H54 (cell line): ENCODE measurements around the gene PRR27.
"Not testable (repeated sequence)": the region's sequence is repeated elsewhere in the genome, so short reads cannot be mapped to it uniquely, and the experiment has no call there.

Source experiments
- DNase-seq: peaks from one replicate; pipeline ENCODE4 v3.0.0; 2011; ENCODE audit warnings: low spot score, mixed read lengths; ENCODE audit not compliant: insufficient read length
- FAIRE-seq: peaks from 3 replicates; lab custom pipeline; 2011; peaks lifted over from hg19 to GRCh38; lab: Jason Lieb, UNC
- POLR2A ChIP-seq: IDR thresholded peaks from 2 replicates; pipeline ENCODE4 v1.6.1; 2011; ENCODE audit warnings: low read depth, mild to moderate bottlenecking, low read length

PRR27 gene

GRCh38 chr4:70183168-70183939, 29.3 kb downstream of the PRR27 start:
- no peak for FAIRE-seq
- no peak for DNase-seq
- no peak for TF ChIP-seq POLR2A

- DNase-seq (no peak), FAIRE-seq (no peak)
- TF ChIP-seq POLR2A, result no peak
Measured at GRCh38 chr4:70183940-70184246, 29.9 kb downstream of the PRR27 start.

- FAIRE-seq (no peak), DNase-seq (no peak)
- TF ChIP-seq POLR2A, result no peak
Measured at GRCh38 chr4:70187216-70187615, 33.2 kb downstream of the PRR27 start.

- FAIRE-seq (no peak), DNase-seq (no peak)
Measured at GRCh38 chr4:70190579-70190978, 36.5 kb downstream of the PRR27 start.

GRCh38 chr4:70191647-70192046, 37.6 kb downstream of the PRR27 start:
- no peak for TF ChIP-seq POLR2A
- DNase-seq, result no peak
- no peak for FAIRE-seq

More at GRCh38 chr4:70190579-70190978, 36.5 kb downstream of the PRR27 start:
- no peak for TF ChIP-seq POLR2A

GRCh38 chr4:70192895-70193294, 38.9 kb downstream of the PRR27 start:
- no peak for TF ChIP-seq POLR2A
- no peak for DNase-seq
- FAIRE-seq, result no peak

GRCh38 chr4:70195425-70195824, 41.4 kb downstream of the PRR27 start, which contains the start of gene ODAM:
Gene ODAM, plus strand, starts transcription at chr4:70195725. Its CDS starts 819 bp downstream, at chr4:70196544.
- TF ChIP-seq POLR2A, result no peak
- FAIRE-seq (no peak), DNase-seq (no peak)

GRCh38 chr4:70196857-70197256, 42.8 kb downstream of the PRR27 start:
- TF ChIP-seq POLR2A, result no peak
- FAIRE-seq, result no peak

GRCh38 chr4:70197842-70198241, 43.8 kb downstream of the PRR27 start:
- no peak for DNase-seq
- FAIRE-seq, result no peak
- TF ChIP-seq POLR2A, result no peak

More at GRCh38 chr4:70196857-70197256, 42.8 kb downstream of the PRR27 start:
- no peak for DNase-seq

- FAIRE-seq, result no peak
- TF ChIP-seq POLR2A, result no peak
- DNase-seq, result no peak
Measured at GRCh38 chr4:70203601-70204000, 49.6 kb downstream of the PRR27 start.

GRCh38 chr4:70212752-70213151, 58.7 kb downstream of the PRR27 start:
- DNase-seq, FAIRE-seq: not testable (repeated sequence)
